H9 (cell line): ENCODE data around the gene HUS1B. TPM values are rescaled to one million over a fixed set of nuclear protein-coding genes. Genes with fewer than 3 reads are reported as not detected.

Experiments
- DNase-seq: peaks from one replicate; pipeline ENCODE4 v3.0.0-alpha.2; 2017
- H2AFZ ChIP-seq: one replicate; pipeline ENCODE4 v1.6.1; 2013; ENCODE audit warnings: mild to moderate bottlenecking, low read length, control low read depth, moderate library complexity
- H2AK5ac ChIP-seq: 2 replicates; pipeline ENCODE4 v1.6.1; 2013; ENCODE audit warnings: low read length, control low read depth, mixed read lengths; ENCODE audit not compliant: insufficient read length
- H2BK120ac ChIP-seq: one replicate; pipeline ENCODE4 v1.6.1; 2013; ENCODE audit warnings: low read depth, mild to moderate bottlenecking, low read length, control low read depth, inconsistent platforms; ENCODE audit not compliant: poor library complexity, severe bottlenecking
- H2BK12ac ChIP-seq: 2 replicates; pipeline ENCODE4 v1.6.1; 2013; ENCODE audit warnings: low read length, control low read depth, mixed read lengths, low read depth; ENCODE audit not compliant: insufficient read length
- H2BK15ac ChIP-seq: 2 replicates; pipeline ENCODE4 v1.6.1; 2013; ENCODE audit warnings: low read depth, low read length, control low read depth
- H2BK20ac ChIP-seq: one replicate; pipeline ENCODE4 v1.6.1; 2013; ENCODE audit warnings: low read depth, mild to moderate bottlenecking, low read length, control low read depth, inconsistent platforms; ENCODE audit not compliant: poor library complexity, severe bottlenecking
- H2BK5ac ChIP-seq: 2 replicates; pipeline ENCODE4 v1.6.1; 2013; ENCODE audit warnings: low read length, control low read depth, mixed read lengths; ENCODE audit not compliant: insufficient read length
- H3K14ac ChIP-seq: 2 replicates; pipeline ENCODE4 v1.6.1; 2013; ENCODE audit warnings: low read length, control low read depth; ENCODE audit not compliant: insufficient read depth
- H3K18ac ChIP-seq: 2 replicates; pipeline ENCODE4 v1.6.1; 2013; ENCODE audit warnings: low read depth, mild to moderate bottlenecking, mixed read lengths, low read length, control low read depth; ENCODE audit not compliant: insufficient read length
- H3K23ac ChIP-seq: 2 replicates; pipeline ENCODE4 v1.6.1; 2013; ENCODE audit warnings: low read length, control low read depth, mixed read lengths, low read depth; ENCODE audit not compliant: insufficient read length
- H3K23me2 ChIP-seq: 2 replicates; pipeline ENCODE4 v1.6.1; 2013; ENCODE audit warnings: low read depth, mild to moderate bottlenecking, mixed read lengths, low read length, control low read depth; ENCODE audit not compliant: insufficient read length, poor library complexity, severe bottlenecking
- H3K27ac ChIP-seq: 2 replicates; pipeline ENCODE4 v1.5.1; 2013; ENCODE audit warnings: low read length, control low read depth, mixed read lengths, low read depth; ENCODE audit not compliant: insufficient read length
- H3K27me3 ChIP-seq: 2 replicates; pipeline ENCODE4 v1.6.1; 2013; ENCODE audit warnings: low read length, control low read depth, inconsistent platforms; ENCODE audit not compliant: insufficient read depth
- H3K4ac ChIP-seq: 2 replicates; pipeline ENCODE4 v1.6.1; 2013; ENCODE audit warnings: low read depth, mild to moderate bottlenecking, control low read depth, inconsistent platforms, low read length, moderate library complexity
- H3K4me1 ChIP-seq: 2 replicates; pipeline ENCODE4 v1.6.1; 2013; ENCODE audit warnings: low read length, control low read depth, inconsistent platforms; ENCODE audit not compliant: insufficient read depth
- H3K4me2 ChIP-seq: 2 replicates; pipeline ENCODE4 v1.6.1; 2013; ENCODE audit warnings: low read length, control low read depth, mixed read lengths; ENCODE audit not compliant: insufficient read length, insufficient read depth
- H3K56ac ChIP-seq: 2 replicates; pipeline ENCODE4 v1.6.1; 2013; ENCODE audit warnings: low read depth, mild to moderate bottlenecking, mixed read lengths, low read length, control low read depth; ENCODE audit not compliant: insufficient read length
- H3K79me1 ChIP-seq: 2 replicates; pipeline ENCODE4 v1.6.1; 2013; ENCODE audit warnings: low read depth, mild to moderate bottlenecking, moderate library complexity, low read length, control low read depth, inconsistent platforms; ENCODE audit not compliant: insufficient read depth, poor library complexity, severe bottlenecking
- H3K79me2 ChIP-seq: 2 replicates; pipeline ENCODE4 v1.6.1; 2013; ENCODE audit warnings: low read length, control low read depth, inconsistent platforms; ENCODE audit not compliant: insufficient read depth
- H3K9ac ChIP-seq: 2 replicates; pipeline ENCODE4 v1.6.1; 2013; ENCODE audit warnings: low read length, control low read depth, mixed read lengths; ENCODE audit not compliant: insufficient read length; ENCODE audit errors: extremely low read depth
- H3K9me3 ChIP-seq: one replicate; pipeline ENCODE4 v1.6.1; 2013; ENCODE audit warnings: low read depth, low read length, inconsistent platforms; ENCODE audit not compliant: control insufficient read depth
- H3T11ph ChIP-seq: one replicate; pipeline ENCODE4 v1.6.1; 2013; ENCODE audit warnings: mild to moderate bottlenecking, low read length, control low read depth, inconsistent platforms
- H4K20me1 ChIP-seq: one replicate; pipeline ENCODE4 v1.6.1; 2013; ENCODE audit not compliant: control insufficient read depth, insufficient read length, insufficient read depth
- H4K5ac ChIP-seq: 2 replicates; pipeline ENCODE4 v1.6.1; 2013; ENCODE audit warnings: low read depth, mild to moderate bottlenecking, mixed read lengths, low read length, control low read depth; ENCODE audit not compliant: insufficient read length
- H4K8ac ChIP-seq: replicated peaks from 2 replicates; pipeline ENCODE4 v1.6.1; 2013; ENCODE audit warnings: low read length, control low read depth, mixed read lengths, low read depth; ENCODE audit not compliant: insufficient read length
- H4K91ac ChIP-seq: 2 replicates; pipeline ENCODE4 v1.6.1; 2013; ENCODE audit warnings: low read depth, mild to moderate bottlenecking, moderate library complexity, mixed read lengths, low read length, control low read depth; ENCODE audit not compliant: insufficient read length
- H3K27ac Mint-ChIP-seq, 3 experiments: 2 replicates in 2 of 3; 3 replicates in 1 of 3; pipeline ENCODE4 v1.8.0; 2020 to 2021; ENCODE audit warnings: mixed read lengths in 3 of 3, mild to moderate bottlenecking in 1 of 3, moderate library complexity in 1 of 3
- H3K27me3 Mint-ChIP-seq: 2 replicates; pipeline ENCODE4 v1.8.0; 2021; ENCODE audit warnings: low read depth, mild to moderate bottlenecking, moderate library complexity, mixed read lengths
- H3K36me3 Mint-ChIP-seq, 3 experiments: 2 replicates in 2 of 3; 3 replicates in 1 of 3; pipeline ENCODE4 v1.8.0; 2020 to 2021; ENCODE audit warnings: low read depth in 3 of 3, mixed read lengths in 3 of 3; ENCODE audit not compliant: insufficient read depth in 1 of 3
- H3K4me1 Mint-ChIP-seq, 2 experiments: 2 replicates each; pipeline ENCODE4 v1.8.0; 2020; ENCODE audit warnings: mixed read lengths in 2 of 2
- H3K4me3 Mint-ChIP-seq, 2 experiments: 2 replicates in 1 of 2; 3 replicates in 1 of 2; pipeline ENCODE4 v1.8.0; 2020 to 2021; ENCODE audit warnings: mild to moderate bottlenecking in 2 of 2, mixed read lengths in 2 of 2, moderate library complexity in 1 of 2
- H3K9me3 Mint-ChIP-seq, 2 experiments: 2 replicates in 1 of 2; 3 replicates in 1 of 2; pipeline ENCODE4 v1.8.0; 2020; ENCODE audit warnings: mild to moderate bottlenecking in 2 of 2, mixed read lengths in 2 of 2, moderate library complexity in 1 of 2
- WGBS: extraction: QIAGEN DNeasy Blood & Tissue Kit; methylation state at CpG from one replicate; pipeline ENCODE4 v1.1.7; 2013; ENCODE audit warnings: missing lambda C conversion rate, low lambda C conversion rate, mixed read lengths; ENCODE audit not compliant: insufficient read length; ENCODE audit errors: extremely low coverage; 5-methylcytosine and 5-hydroxymethylcytosine counted together
- total RNA-seq: library from RNA; stranded (reverse); gene quantifications from 2 replicates; pipeline ENCODE4 v1.2.1, GENCODE V29; 2021
- TF ChIP-seq, protein P1 (sequence below): fragments of 200-600 bp; sonication (generic); conservative IDR thresholded peaks from 3 replicates; pipeline ENCODE4 v1.8.0; 2021; ENCODE audit warnings: antibody characterized with exemption, mild to moderate bottlenecking

Gene HUS1B
- total RNA-seq, 1 experiment from 2014 or later = 0.96 TPM

DNA sequence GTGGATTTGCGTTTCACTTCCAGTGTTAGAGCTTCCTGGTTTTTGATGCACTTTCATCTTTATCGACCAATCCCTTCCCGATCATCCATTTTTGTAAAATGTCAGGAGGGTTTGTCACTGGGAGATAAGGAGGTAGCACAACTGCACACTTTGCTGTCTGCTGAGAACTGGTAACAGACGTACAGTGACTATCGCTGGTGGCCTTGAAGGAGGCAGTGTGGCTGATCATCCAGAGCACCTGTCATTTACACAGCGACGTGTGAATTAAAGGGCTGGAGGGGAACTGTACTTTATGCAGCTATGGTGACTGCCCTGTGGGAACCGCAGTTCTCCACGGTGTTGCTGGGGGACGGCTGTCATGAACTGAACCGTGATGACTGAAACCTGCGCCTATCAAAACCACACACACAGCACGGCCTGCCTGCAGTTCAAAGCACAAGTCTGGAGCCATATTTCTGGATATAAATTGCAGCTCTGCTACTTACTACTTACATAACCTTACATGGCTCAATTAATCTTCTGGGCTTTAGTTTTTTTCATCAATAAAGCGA, 50.0 kb downstream of the HUS1B start:
- H3K9ac ChIP-seq = no peak overlapping the region
- no peaks in the 10 kb centered on the region for H3K9me3 Mint-ChIP-seq
- no peaks in the 10 kb centered on the region for H3K79me2 ChIP-seq
- WGBS = no CpG with 5 or more reads among the region's 14 CpGs
- no peaks in the 10 kb centered on the region for H3K9me3 ChIP-seq
- H3K4ac ChIP-seq = no peak overlapping the region
- H2BK12ac ChIP-seq = no peak overlapping the region
- no peaks in the 10 kb centered on the region for H3K79me1 ChIP-seq
- H3K4me3 Mint-ChIP-seq = no peak overlapping the region
- no peaks in the 10 kb centered on the region for H3K27me3 ChIP-seq
- H4K8ac ChIP-seq = no peak overlapping the region
- H3K4me1 ChIP-seq = no peaks in the 10 kb centered on the region
- no peak overlapping the region for H2BK5ac ChIP-seq
- DNase-seq = no peak
- no peak overlapping the region; a peak in 2 of 7 replicates for H3K27ac Mint-ChIP-seq
- H3K4me1 Mint-ChIP-seq = no peaks in the 10 kb centered on the region
- no peak overlapping the region for H3K56ac ChIP-seq
- H3K4me2 ChIP-seq = no peak overlapping the region
- no peak overlapping the region for H3T11ph ChIP-seq
- no peak overlapping the region for H3K27ac ChIP-seq
- no peak overlapping the region for H4K91ac ChIP-seq
- TF ChIP-seq, protein P1, sequence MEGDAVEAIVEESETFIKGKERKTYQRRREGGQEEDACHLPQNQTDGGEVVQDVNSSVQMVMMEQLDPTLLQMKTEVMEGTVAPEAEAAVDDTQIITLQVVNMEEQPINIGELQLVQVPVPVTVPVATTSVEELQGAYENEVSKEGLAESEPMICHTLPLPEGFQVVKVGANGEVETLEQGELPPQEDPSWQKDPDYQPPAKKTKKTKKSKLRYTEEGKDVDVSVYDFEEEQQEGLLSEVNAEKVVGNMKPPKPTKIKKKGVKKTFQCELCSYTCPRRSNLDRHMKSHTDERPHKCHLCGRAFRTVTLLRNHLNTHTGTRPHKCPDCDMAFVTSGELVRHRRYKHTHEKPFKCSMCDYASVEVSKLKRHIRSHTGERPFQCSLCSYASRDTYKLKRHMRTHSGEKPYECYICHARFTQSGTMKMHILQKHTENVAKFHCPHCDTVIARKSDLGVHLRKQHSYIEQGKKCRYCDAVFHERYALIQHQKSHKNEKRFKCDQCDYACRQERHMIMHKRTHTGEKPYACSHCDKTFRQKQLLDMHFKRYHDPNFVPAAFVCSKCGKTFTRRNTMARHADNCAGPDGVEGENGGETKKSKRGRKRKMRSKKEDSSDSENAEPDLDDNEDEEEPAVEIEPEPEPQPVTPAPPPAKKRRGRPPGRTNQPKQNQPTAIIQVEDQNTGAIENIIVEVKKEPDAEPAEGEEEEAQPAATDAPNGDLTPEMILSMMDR = no peak
- H3K27me3 Mint-ChIP-seq = no peaks in the 10 kb centered on the region
- no peak overlapping the region; the same call in 1 of the 2 replicates for H3K14ac ChIP-seq
- no peak overlapping the region for H2AFZ ChIP-seq
- no peak overlapping the region for H3K18ac ChIP-seq
- H3K36me3 Mint-ChIP-seq = peaks cover 10 to 20% (median 18%) of the 10 kb centered on the region in 3 experiments
- H2AK5ac ChIP-seq = no peak overlapping the region
- no peak overlapping the region for H4K5ac ChIP-seq
- no peak overlapping the region for H2BK20ac ChIP-seq
- no peak overlapping the region for H2BK15ac ChIP-seq
- no peak overlapping the region for H3K23ac ChIP-seq
- no peaks in the 10 kb centered on the region for H3K23me2 ChIP-seq
- H2BK120ac ChIP-seq = no peak overlapping the region
- no peaks in the 10 kb centered on the region for H4K20me1 ChIP-seq

Other genes with a start within 250 kb of the HUS1B start
- 29.7 and 29.9 TPM in 2 replicates for gene EXOC2, start 36.0 kb upstream of the HUS1B start, total RNA-seq